K562 (cell line): ENCODE results near the gene CHN1. TPM values are rescaled to one million over a fixed set of nuclear protein-coding genes. Genes with fewer than 3 reads are reported as not detected.

Experiments used
- ATAC-seq: fragments of 200-7000 bp; cut with Tn5 transposase; 3 replicates; pipeline ENCODE4 v1.9.1; 2020; ENCODE audit warnings: moderate library complexity
- BruUV-seq: library from RNA; stranded (reverse); fragments of 400-500 nt; replicated peaks from 2 replicates; lab custom pipeline; 2021; lab: Mats Ljungman, UMichigan
- CTCF ChIA-PET: fragments of 300-600 bp; formaldehyde crosslinking; extraction: SDS; loops from one replicate; lab custom pipeline; 2021; ENCODE audit warnings: low intra/inter-chr PET ratio; lab: Yijun Ruan, JAX
- POLR2A ChIA-PET: fragments of 300-600, 350-650 bp; sonication (Branson Sonifier 250); formaldehyde crosslinking; extraction: SDS; loops from one replicate; lab custom pipeline; 2021; ENCODE audit warnings: antibody characterized with exemption, inconsistent platforms; lab: Yijun Ruan, JAX
- DNase-seq, 4 experiments: peaks; one replicate each; pipeline versions ENCODE4 v3.0.0 to v3.0.0-alpha.2; 2011 to 2018; ENCODE audit warnings: low spot score in 3 of 4, mixed read lengths in 3 of 4; ENCODE audit errors: extremely low read depth in 1 of 4
- FAIRE-seq: peaks from 2 replicates; lab custom pipeline; 2011; peaks lifted over from hg19 to GRCh38; lab: Jason Lieb, UNC
- H2AFZ ChIP-seq: 2 replicates; pipeline ENCODE4 v1.6.0; 2011; ENCODE audit warnings: low read depth, low read length, control low read depth, inconsistent platforms
- H3K27ac ChIP-seq: fragments of 200-600 bp; 3 replicates; pipeline ENCODE4 v1.8.0; 2011; ENCODE audit warnings: low read depth, mild to moderate bottlenecking, control low read depth, inconsistent platforms, low read length, moderate library complexity, mixed read lengths; ENCODE audit errors: extremely low read depth
- H3K27me3 ChIP-seq, 2 experiments: fragments of 300-600 bp in 1 of 2; 2 replicates in 1 of 2; 3 replicates in 1 of 2; pipeline versions ENCODE4 v1.6.0 to v1.8.0; 2011; ENCODE audit warnings: inconsistent platforms in 2 of 2, low read length in 2 of 2, mild to moderate bottlenecking in 1 of 2, mixed read lengths in 1 of 2, moderate library complexity in 1 of 2; ENCODE audit not compliant: control insufficient read depth in 2 of 2, insufficient read depth in 2 of 2
- H3K36me3 ChIP-seq: fragments of 300-600 bp; 3 replicates; pipeline ENCODE4 v1.8.0; 2011; ENCODE audit warnings: mild to moderate bottlenecking, low read length, inconsistent platforms; ENCODE audit not compliant: control insufficient read depth, insufficient read depth
- H3K4me1 ChIP-seq, 2 experiments: fragments of 200-600 bp in 1 of 2; replicated peaks in 1 of 2; 2 replicates in 1 of 2; 3 replicates in 1 of 2; pipeline versions ENCODE4 v1.5.1 to v1.8.0; 2011; ENCODE audit warnings: inconsistent platforms in 2 of 2, low read length in 2 of 2, mild to moderate bottlenecking in 1 of 2, mixed read lengths in 1 of 2, moderate library complexity in 1 of 2; ENCODE audit not compliant: control insufficient read depth in 2 of 2, insufficient read depth in 2 of 2
- H3K4me2 ChIP-seq: 2 replicates; pipeline ENCODE4 v1.6.1; 2011; ENCODE audit warnings: low read length, control low read depth, inconsistent platforms, mixed read lengths; ENCODE audit not compliant: insufficient read depth
- H3K4me3 ChIP-seq: fragments of 200-600 bp; sonication (generic), shearing (Covaris generic); 2 replicates; pipeline ENCODE4 v1.5.1; 2016; ENCODE audit warnings: control low read depth, inconsistent platforms
- H3K79me2 ChIP-seq: fragments of 200-600 bp; 3 replicates; pipeline ENCODE4 v1.8.0; 2011; ENCODE audit warnings: low read length, inconsistent platforms; ENCODE audit not compliant: control insufficient read depth, insufficient read depth
- H3K9ac ChIP-seq, 2 experiments: 2 replicates each; pipeline versions ENCODE4 v1.6.0 to v1.6.1; 2011; ENCODE audit warnings: low read depth in 2 of 2, low read length in 2 of 2, control low read depth in 1 of 2, inconsistent platforms in 1 of 2, mild to moderate bottlenecking in 1 of 2, mixed read lengths in 1 of 2; ENCODE audit not compliant: insufficient read depth in 1 of 2
- H3K9me1 ChIP-seq: one replicate; pipeline ENCODE4 v1.6.0; 2011; ENCODE audit warnings: inconsistent platforms, mild to moderate bottlenecking, low read length, moderate library complexity; ENCODE audit not compliant: control insufficient read depth, insufficient read depth
- H3K9me3 ChIP-seq: replicated peaks from 2 replicates; pipeline ENCODE4 v1.5.1; 2011; ENCODE audit warnings: low read depth, low read length, inconsistent platforms; ENCODE audit not compliant: control insufficient read depth, insufficient read depth
- H4K20me1 ChIP-seq: replicated peaks from 2 replicates; pipeline ENCODE4 v1.6.1; 2011; ENCODE audit warnings: low read length, inconsistent platforms, mixed read lengths; ENCODE audit not compliant: control insufficient read depth, insufficient read depth
- CXXC5 ChIP-seq: fragments of 250-450 bp; sonication (Bioruptor Pico); IDR thresholded peaks from 2 replicates; pipeline ENCODE4 v1.8.0; 2022; ENCODE audit warnings: inconsistent platforms, mild to moderate bottlenecking, moderate library complexity
- FOXK2 ChIP-seq, 2 experiments: fragments of 450-650 bp; IDR thresholded peaks in 1 of 2; conservative IDR thresholded peaks in 1 of 2; 2 replicates each; pipeline ENCODE4 v1.6.1; 2016; ENCODE audit warnings: low read depth in 2 of 2, mild to moderate bottlenecking in 1 of 2
- GMEB1 ChIP-seq: fragments of 250-450 bp; sonication (Bioruptor Pico); IDR thresholded peaks from 2 replicates; pipeline ENCODE4 v1.4.0; 2020; ENCODE audit warnings: mild to moderate bottlenecking
- IRF9 ChIP-seq: fragments of 450-650 bp; IDR thresholded peaks from 2 replicates; pipeline ENCODE4 v1.6.1; 2016; ENCODE audit warnings: missing biosample characterization, missing genetic modification characterization
- POLR2H ChIP-seq: IDR thresholded peaks from 2 replicates; pipeline ENCODE4 v1.6.1; 2016; ENCODE audit warnings: missing genetic modification characterization, low read depth, mild to moderate bottlenecking, control low read depth, missing compliant biosample characterization, moderate library complexity
- PRMT5 ChIP-seq: sonication (generic); formaldehyde crosslinking; IDR thresholded peaks from 2 replicates; pipeline ENCODE4 v1.5.0; 2020; ENCODE audit warnings: missing genetic modification reagents
- RNF2 ChIP-seq: sonication (generic); IDR thresholded peaks from 2 replicates; pipeline ENCODE4 v1.6.1; 2016
- SFPQ ChIP-seq: fragments of 200-400 bp; formaldehyde crosslinking; IDR thresholded peaks from 2 replicates; pipeline ENCODE4 v1.6.1; 2017; ENCODE audit warnings: mild to moderate bottlenecking, low read depth, low read length, moderate library complexity
- ZNF436 ChIP-seq: fragments of 250-450, 450-650 bp; sonication (Bioruptor Pico); formaldehyde crosslinking; IDR thresholded peaks from 2 replicates; pipeline ENCODE4 v1.7.0; 2020; ENCODE audit warnings: mild to moderate bottlenecking
- ZNF707 ChIP-seq: fragments of 250-450 bp; sonication (Bioruptor Pico); conservative IDR thresholded peaks from 2 replicates; pipeline ENCODE4 v1.8.0; 2022; ENCODE audit warnings: inconsistent platforms, mild to moderate bottlenecking, moderate library complexity
- WGBS: fragments of 100-300 bp; shearing (Covaris generic); methylation state at CpG from one replicate; pipeline ENCODE4 v1.1.6; 2016; ENCODE audit warnings: low coverage, mixed read lengths; ENCODE audit not compliant: insufficient coverage; ENCODE audit errors: missing lambda C conversion rate; 5-methylcytosine and 5-hydroxymethylcytosine counted together
- in situ Hi-C: fragments of 300-500 bp; cut with MboI; formaldehyde crosslinking; loops from 4 replicates; pipeline ENCODE4 v1.15.0; 2018; ENCODE audit warnings: inconsistent platforms, mixed read lengths
- intact Hi-C: fragments of 100-400 bp; cut with micrococcal nuclease; formaldehyde crosslinking; loops from 2 replicates; pipeline ENCODE4 v1.14.2; 2022
- polyA plus RNA-seq, 8 experiments: library from polyadenylated mRNA; depleted of rRNA in 4 of 8; stranded (reverse) in 5 of 8; unstranded in 3 of 8; fragments of >200 nt; fragmentation: Nextera tagmentation in 2 of 8; fragmentation: Illumina TruSeq in 1 of 8; extraction: Ambion mirVana in 2 of 8; extraction: Trizol in 1 of 8; gene quantifications; 2 replicates each; pipeline versions ENCODE4 v1.2.1 to v1.2.3, GENCODE V29; 2011 to 2014; ENCODE audit warnings: inconsistent platforms in 1 of 8, missing spikeins in 1 of 8
- total RNA-seq, 7 experiments: library from RNA; depleted of rRNA in 6 of 7; stranded (reverse); fragments of >200 nt in 6 of 7; fragmentation: Illumina TruSeq in 2 of 7; extraction: Trizol in 2 of 7; gene quantifications; 2 replicates each; pipeline versions ENCODE4 v1.2.1 to v1.2.3, GENCODE V29; 2011 to 2021; ENCODE audit warnings: low replicate concordance in 1 of 7

CHN1 gene
- total and polyA plus RNA-seq, 9 of the 15 experiments (the other 6 are each of a cell fraction or from before 2014, with no cell fraction given), result 0.17 to 2.0 (median 0.87) TPM

GRCh38 chr2:175037941-175038340 is 32.8 kb upstream of the CHN1 start:
- no peak overlapping the region for H3K4me3 ChIP-seq
- no peak overlapping the region for H3K27ac ChIP-seq
- CTCF ChIA-PET, result no interaction called here
- no peaks in the 10 kb centered on the region for H4K20me1 ChIP-seq
- POLR2A ChIA-PET, result interaction anchor here (0.9 kb wide), 1 partner anchor 10 kb away, joined by 3 read pairs; no protein-coding TSS in a partner anchor
- no peak for ATAC-seq
- FAIRE-seq, result no peak
- H3K4me1 ChIP-seq, result no peaks in the 10 kb centered on the region; a peak in 1 of 5 replicates
- no peaks in the 10 kb centered on the region for H3K79me2 ChIP-seq
- intact Hi-C loops (loop anchor here (2.0 to 10.0 kb wide), 2 partner anchors 149 to 647 kb away; no protein-coding TSS in a partner anchor), in situ Hi-C loops (loop anchor here (25.0 kb wide), 1 partner anchor 1049 kb away; the partner anchor contains the start of genes EVX2, HOXD12 and HOXD13)
- H3K9me1 ChIP-seq, result no peaks in the 10 kb centered on the region
- H3K9me3 ChIP-seq, result no peaks in the 10 kb centered on the region
- no peak for DNase-seq
- H3K9ac ChIP-seq, result no peak overlapping the region
- no peak overlapping the region for H2AFZ ChIP-seq
- H3K27me3 ChIP-seq, result no peaks in the 10 kb centered on the region; a peak in 1 of 5 replicates
- TF ChIP-seq ZNF707 (no peak), PRMT5 (CRISPR knock-in tag) (no peak)
- H3K36me3 ChIP-seq, result no peaks in the 10 kb centered on the region
- WGBS, result 72% methylated on average over 2 of the region's 2 CpGs
- H3K4me2 ChIP-seq, result no peak overlapping the region
- no TSS peak for BruUV-seq

- POLR2A ChIA-PET, result no interaction called here
- no peaks in the 10 kb centered on the region for H3K9me3 ChIP-seq
- ATAC-seq (peak; percentile 82), FAIRE-seq (peak; percentile 58), DNase-seq (peak; percentile 49 to 55 (median 53))
- no peaks in the 10 kb centered on the region; a peak in 1 of 5 replicates for H3K27me3 ChIP-seq
- no peak overlapping the region for H3K4me3 ChIP-seq
- H3K9me1 ChIP-seq, result no peaks in the 10 kb centered on the region
- H3K79me2 ChIP-seq, result no peaks in the 10 kb centered on the region
- no peak overlapping the region for H3K4me2 ChIP-seq
- BruUV-seq, result no TSS peak
- WGBS, result 43% methylated on average over 5 of the region's 5 CpGs
- no peaks in the 10 kb centered on the region; a peak in 1 of 5 replicates for H3K4me1 ChIP-seq
- CTCF ChIA-PET, result interaction anchor here (0.7 to 1.7 kb wide), 3 partner anchors 234 to 648 kb away, joined by 3 to 10 read pairs (median 3); no protein-coding TSS in a partner anchor
- no peaks in the 10 kb centered on the region for H4K20me1 ChIP-seq
- H3K9ac ChIP-seq, result no peak overlapping the region
- intact Hi-C loops, result loop anchor here (1.0 to 10.0 kb wide), 3 partner anchors 150 to 648 kb away; no protein-coding TSS in a partner anchor
- H3K36me3 ChIP-seq, result no peaks in the 10 kb centered on the region
- in situ Hi-C loops, result loop anchor here (25.0 kb wide), 1 partner anchor 1051 kb away; the partner anchor contains the start of genes EVX2, HOXD12 and HOXD13
- H3K27ac ChIP-seq, result no peak overlapping the region
- H2AFZ ChIP-seq, result peak overlapping the region; percentile 75
- TF ChIP-seq POLR2H (tag) (0 out of 2 replicates have a peak, but pooled peaks have one; percentile 43), GMEB1 (0 out of 2 replicates have a peak, but pooled peaks have one; percentile 36), RNF2 (no peak), FOXK2 (conservative IDR thresholded peaks at IDR 0.05 in 1 of 2, IDR thresholded peaks at IDR 0.05 in 1 of 2; ENCODE audit: low read depth in 2 of 2) (peak; percentile 57 to 85; a peak in 3 of 4 replicates), ZNF436 (CRISPR knock-in tag) (no peak), IRF9 (tag) (peak; percentile 98), SFPQ (no peak), CXXC5 (CRISPR knock-in tag) (peak; percentile 50)
Measured at GRCh38 chr2:175036582-175037018, 31.4 kb upstream of the CHN1 start.
